HepG2 (cell line): Measurements from ENCODE around the gene EBF4. TPM values are rescaled to one million over a fixed set of nuclear protein-coding genes. Genes with fewer than 3 reads are reported as not detected.
A peak's percentile ranks its signal among the peaks of the same experiment; 100 is the strongest.

Experiments used
- HOXA7 ChIP-seq: sonication (generic); formaldehyde crosslinking; IDR thresholded peaks from 2 replicates; pipeline ENCODE4 v1.8.1; 2022; ENCODE audit warnings: mild to moderate bottlenecking, missing genetic modification reagents, moderate library complexity
- KAT7 ChIP-seq: IDR thresholded peaks from 2 replicates; pipeline ENCODE4 v1.6.1; 2018; ENCODE audit warnings: borderline replicate concordance, missing compliant biosample characterization
- MIER3 ChIP-seq: IDR thresholded peaks from 2 replicates; pipeline ENCODE4 v1.6.1; 2016; ENCODE audit warnings: missing compliant biosample characterization, borderline replicate concordance
- RXRA ChIP-seq: sonication (generic); formaldehyde crosslinking; IDR thresholded peaks from 2 replicates; pipeline ENCODE4 v1.5.1; 2020; ENCODE audit warnings: missing genetic modification reagents
- SETDB1 ChIP-seq: sonication (generic); formaldehyde crosslinking; IDR thresholded peaks from 2 replicates; pipeline ENCODE4 v1.5.1; 2020; ENCODE audit warnings: missing genetic modification reagents, mild to moderate bottlenecking, borderline replicate concordance
- TAF15 ChIP-seq: fragments of 200-400 bp; formaldehyde crosslinking; IDR thresholded peaks from one replicate; pipeline ENCODE4 v1.6.1; 2018; ENCODE audit warnings: mild to moderate bottlenecking, low read depth, low read length; ENCODE audit not compliant: poor library complexity, severe bottlenecking
- THAP8 ChIP-seq: sonication (generic); formaldehyde crosslinking; IDR thresholded peaks from 2 replicates; pipeline ENCODE4 v1.5.1; 2020; ENCODE audit warnings: missing genetic modification reagents, mild to moderate bottlenecking, borderline replicate concordance
- TP53 ChIP-seq: sonication (generic); formaldehyde crosslinking; conservative IDR thresholded peaks from 2 replicates; pipeline ENCODE4 v1.4.0; 2020; ENCODE audit warnings: missing genetic modification reagents
- ZBTB3 ChIP-seq: sonication (generic); formaldehyde crosslinking; IDR thresholded peaks from 2 replicates; pipeline ENCODE4 v1.4.0; 2020; ENCODE audit warnings: low read depth, mild to moderate bottlenecking, moderate library complexity, missing genetic modification reagents, borderline replicate concordance
- ZBTB46 ChIP-seq: sonication (generic); formaldehyde crosslinking; IDR thresholded peaks from 2 replicates; pipeline ENCODE4 v1.4.0; 2020; ENCODE audit warnings: mild to moderate bottlenecking, missing genetic modification reagents, borderline replicate concordance
- ZNF180 ChIP-seq: sonication (generic); formaldehyde crosslinking; IDR thresholded peaks from 2 replicates; pipeline ENCODE4 v1.4.0; 2020; ENCODE audit warnings: low read depth, missing genetic modification reagents, borderline replicate concordance
- ZNF263 ChIP-seq: sonication (generic); formaldehyde crosslinking; IDR thresholded peaks from 2 replicates; pipeline ENCODE4 v1.4.0; 2020; ENCODE audit warnings: missing genetic modification reagents
- ZNF33A ChIP-seq: sonication (generic); formaldehyde crosslinking; IDR thresholded peaks from 2 replicates; pipeline ENCODE4 v1.5.1; 2020; ENCODE audit warnings: missing genetic modification reagents, mild to moderate bottlenecking, moderate library complexity, borderline replicate concordance
- ZNF562 ChIP-seq: sonication (generic); formaldehyde crosslinking; IDR thresholded peaks from 2 replicates; pipeline ENCODE4 v1.8.0; 2022; ENCODE audit warnings: missing genetic modification reagents, borderline replicate concordance
- ZNF652 ChIP-seq: IDR thresholded peaks from 2 replicates; pipeline ENCODE4 v1.6.1; 2016; ENCODE audit warnings: low read depth, borderline replicate concordance
- ZSCAN22 ChIP-seq: sonication (generic); formaldehyde crosslinking; IDR thresholded peaks from 2 replicates; pipeline ENCODE4 v1.4.0; 2020; ENCODE audit warnings: mild to moderate bottlenecking, missing genetic modification reagents
- polyA plus RNA-seq, 8 experiments: library from polyadenylated mRNA; depleted of rRNA in 3 of 8; stranded (reverse) in 7 of 8; unstranded in 1 of 8; fragments of >200 nt; fragmentation: Illumina TruSeq in 4 of 8; extraction: Trizol in 4 of 8; gene quantifications; 2 replicates each; pipeline versions ENCODE4 v1.2.1 to v1.2.3, GENCODE V29; 2011 to 2016; ENCODE audit warnings: low read depth in 4 of 8, missing spikeins in 1 of 8, mixed read lengths in 1 of 8; ENCODE audit not compliant: insufficient read depth in 1 of 8
- total RNA-seq, 5 experiments: library from RNA; depleted of rRNA; stranded (reverse); fragments of >200 nt; fragmentation: Illumina TruSeq; extraction: Trizol; gene quantifications; 2 replicates each; pipeline ENCODE4 v1.2.3, GENCODE V29; 2016; ENCODE audit warnings: low read depth in 1 of 5
- TF ChIP-seq, protein P1 (sequence below): sonication (generic); formaldehyde crosslinking; IDR thresholded peaks from 2 replicates; pipeline ENCODE4 v1.9.0; 2021; ENCODE audit warnings: mild to moderate bottlenecking, missing genetic modification reagents
- TF ChIP-seq, protein P2 (sequence below): sonication (generic); formaldehyde crosslinking; IDR thresholded peaks from 2 replicates; pipeline ENCODE4 v1.8.1; 2022; ENCODE audit warnings: mild to moderate bottlenecking, missing genetic modification reagents

The EBF4 gene
- total and polyA plus RNA-seq, 2 of the 13 experiments (the other 11 are each of a cell fraction or from before 2014, with no cell fraction given), result 0.84 to 2.2 TPM

DNA sequence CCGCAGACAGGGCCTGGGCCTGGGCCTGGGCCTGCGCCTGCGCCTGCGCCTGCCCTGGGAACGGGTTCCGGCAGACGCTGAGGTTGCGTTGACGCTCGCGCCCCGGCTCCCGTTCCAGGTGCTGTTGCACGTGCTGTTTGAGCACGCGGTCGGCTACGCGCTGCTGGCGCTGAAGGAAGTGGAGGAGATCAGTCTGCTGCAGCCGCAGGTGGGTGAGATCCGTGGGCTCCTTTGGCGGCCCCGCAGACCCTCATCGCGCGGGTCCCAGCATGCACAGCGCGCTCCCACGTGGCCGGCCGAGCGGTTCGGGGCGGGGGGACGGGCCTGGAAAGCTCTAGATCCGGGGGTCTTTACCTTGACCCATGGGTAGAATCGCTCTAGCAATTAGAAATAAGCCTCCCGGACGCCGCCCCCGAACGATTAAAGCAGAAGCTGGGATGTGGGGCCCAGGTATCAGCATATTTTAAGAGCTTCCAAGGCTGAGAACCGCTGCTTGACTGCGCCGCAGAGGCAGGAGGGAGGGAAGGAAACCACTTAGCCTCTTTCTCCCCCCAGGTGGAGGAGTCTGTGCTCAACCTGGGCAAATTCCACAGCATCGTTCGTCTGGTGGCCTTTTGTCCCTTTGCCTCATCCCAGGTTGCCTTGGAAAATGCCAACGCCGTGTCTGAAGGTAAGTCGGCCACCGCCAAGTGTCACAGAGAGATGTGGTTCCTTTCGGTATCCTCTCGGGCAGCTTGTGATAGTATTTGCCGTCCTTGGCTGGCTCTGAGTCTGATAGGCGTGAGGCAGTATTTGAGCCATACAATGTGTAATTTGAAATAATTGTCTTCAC lies 39.6 kb upstream of the EBF4 start (continued):
- peak; percentile 97 for TF ChIP-seq ZNF33A (CRISPR knock-in tag)
- TF ChIP-seq RXRA (CRISPR knock-in tag), result no peak
- TF ChIP-seq ZNF652 (CRISPR knock-in tag), result no peak
- TF ChIP-seq ZNF562, result no peak; the same call in 1 of the 2 replicates
- TF ChIP-seq MIER3 (CRISPR knock-in tag), result no peak
- TF ChIP-seq, protein P1, sequence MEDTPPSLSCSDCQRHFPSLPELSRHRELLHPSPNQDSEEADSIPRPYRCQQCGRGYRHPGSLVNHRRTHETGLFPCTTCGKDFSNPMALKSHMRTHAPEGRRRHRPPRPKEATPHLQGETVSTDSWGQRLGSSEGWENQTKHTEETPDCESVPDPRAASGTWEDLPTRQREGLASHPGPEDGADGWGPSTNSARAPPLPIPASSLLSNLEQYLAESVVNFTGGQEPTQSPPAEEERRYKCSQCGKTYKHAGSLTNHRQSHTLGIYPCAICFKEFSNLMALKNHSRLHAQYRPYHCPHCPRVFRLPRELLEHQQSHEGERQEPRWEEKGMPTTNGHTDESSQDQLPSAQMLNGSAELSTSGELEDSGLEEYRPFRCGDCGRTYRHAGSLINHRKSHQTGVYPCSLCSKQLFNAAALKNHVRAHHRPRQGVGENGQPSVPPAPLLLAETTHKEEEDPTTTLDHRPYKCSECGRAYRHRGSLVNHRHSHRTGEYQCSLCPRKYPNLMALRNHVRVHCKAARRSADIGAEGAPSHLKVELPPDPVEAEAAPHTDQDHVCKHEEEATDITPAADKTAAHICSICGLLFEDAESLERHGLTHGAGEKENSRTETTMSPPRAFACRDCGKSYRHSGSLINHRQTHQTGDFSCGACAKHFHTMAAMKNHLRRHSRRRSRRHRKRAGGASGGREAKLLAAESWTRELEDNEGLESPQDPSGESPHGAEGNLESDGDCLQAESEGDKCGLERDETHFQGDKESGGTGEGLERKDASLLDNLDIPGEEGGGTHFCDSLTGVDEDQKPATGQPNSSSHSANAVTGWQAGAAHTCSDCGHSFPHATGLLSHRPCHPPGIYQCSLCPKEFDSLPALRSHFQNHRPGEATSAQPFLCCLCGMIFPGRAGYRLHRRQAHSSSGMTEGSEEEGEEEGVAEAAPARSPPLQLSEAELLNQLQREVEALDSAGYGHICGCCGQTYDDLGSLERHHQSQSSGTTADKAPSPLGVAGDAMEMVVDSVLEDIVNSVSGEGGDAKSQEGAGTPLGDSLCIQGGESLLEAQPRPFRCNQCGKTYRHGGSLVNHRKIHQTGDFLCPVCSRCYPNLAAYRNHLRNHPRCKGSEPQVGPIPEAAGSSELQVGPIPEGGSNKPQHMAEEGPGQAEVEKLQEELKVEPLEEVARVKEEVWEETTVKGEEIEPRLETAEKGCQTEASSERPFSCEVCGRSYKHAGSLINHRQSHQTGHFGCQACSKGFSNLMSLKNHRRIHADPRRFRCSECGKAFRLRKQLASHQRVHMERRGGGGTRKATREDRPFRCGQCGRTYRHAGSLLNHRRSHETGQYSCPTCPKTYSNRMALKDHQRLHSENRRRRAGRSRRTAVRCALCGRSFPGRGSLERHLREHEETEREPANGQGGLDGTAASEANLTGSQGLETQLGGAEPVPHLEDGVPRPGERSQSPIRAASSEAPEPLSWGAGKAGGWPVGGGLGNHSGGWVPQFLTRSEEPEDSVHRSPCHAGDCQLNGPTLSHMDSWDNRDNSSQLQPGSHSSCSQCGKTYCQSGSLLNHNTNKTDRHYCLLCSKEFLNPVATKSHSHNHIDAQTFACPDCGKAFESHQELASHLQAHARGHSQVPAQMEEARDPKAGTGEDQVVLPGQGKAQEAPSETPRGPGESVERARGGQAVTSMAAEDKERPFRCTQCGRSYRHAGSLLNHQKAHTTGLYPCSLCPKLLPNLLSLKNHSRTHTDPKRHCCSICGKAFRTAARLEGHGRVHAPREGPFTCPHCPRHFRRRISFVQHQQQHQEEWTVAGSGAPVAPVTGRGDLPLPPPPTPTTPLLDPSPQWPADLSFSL (CRISPR knock-in tag), result no peak
- TF ChIP-seq HOXA7 (CRISPR knock-in tag), result peak; percentile 75; the same call in 1 of the 2 replicates
- TF ChIP-seq ZNF263 (CRISPR knock-in tag), result no peak
- peak; percentile 79; the same call in 1 of the 2 replicates for TF ChIP-seq ZBTB46 (CRISPR knock-in tag)
- TF ChIP-seq, protein P2, sequence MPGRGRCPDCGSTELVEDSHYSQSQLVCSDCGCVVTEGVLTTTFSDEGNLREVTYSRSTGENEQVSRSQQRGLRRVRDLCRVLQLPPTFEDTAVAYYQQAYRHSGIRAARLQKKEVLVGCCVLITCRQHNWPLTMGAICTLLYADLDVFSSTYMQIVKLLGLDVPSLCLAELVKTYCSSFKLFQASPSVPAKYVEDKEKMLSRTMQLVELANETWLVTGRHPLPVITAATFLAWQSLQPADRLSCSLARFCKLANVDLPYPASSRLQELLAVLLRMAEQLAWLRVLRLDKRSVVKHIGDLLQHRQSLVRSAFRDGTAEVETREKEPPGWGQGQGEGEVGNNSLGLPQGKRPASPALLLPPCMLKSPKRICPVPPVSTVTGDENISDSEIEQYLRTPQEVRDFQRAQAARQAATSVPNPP (CRISPR knock-in tag), result 0 out of 2 replicates have a peak, but pooled peaks have one; percentile 8
- peak; percentile 76; the same call in 1 of the 2 replicates for TF ChIP-seq ZSCAN22 (CRISPR knock-in tag)
- no peak for TF ChIP-seq THAP8 (CRISPR knock-in tag)
- TF ChIP-seq ZBTB3 (CRISPR knock-in tag), result peak; percentile 92; the same call in 1 of the 2 replicates
- no peak; the same call in 1 of the 2 replicates for TF ChIP-seq TP53 (CRISPR knock-in tag)
- no peak for TF ChIP-seq ZNF180 (CRISPR knock-in tag)
- no peak for TF ChIP-seq SETDB1 (CRISPR knock-in tag)
- no peak; the same call in 1 of the 2 replicates for TF ChIP-seq KAT7 (CRISPR knock-in tag)
- peak; percentile 13 for TF ChIP-seq TAF15
